Activated CD8-positive, alpha-beta memory T cell treated with anti-CD3 and anti-CD28 coated beads for 24 hours (primary cell): ENCODE measurements around the gene COL5A3.
"Not testable (repeated sequence)": the region's sequence is repeated elsewhere in the genome, so short reads cannot be mapped to it uniquely, and the experiment has no call there.

Experiments used
- DNase-seq: peaks from one replicate; pipeline ENCODE4 v3.0.0-alpha.2; 2020

COL5A3 gene

DNA sequence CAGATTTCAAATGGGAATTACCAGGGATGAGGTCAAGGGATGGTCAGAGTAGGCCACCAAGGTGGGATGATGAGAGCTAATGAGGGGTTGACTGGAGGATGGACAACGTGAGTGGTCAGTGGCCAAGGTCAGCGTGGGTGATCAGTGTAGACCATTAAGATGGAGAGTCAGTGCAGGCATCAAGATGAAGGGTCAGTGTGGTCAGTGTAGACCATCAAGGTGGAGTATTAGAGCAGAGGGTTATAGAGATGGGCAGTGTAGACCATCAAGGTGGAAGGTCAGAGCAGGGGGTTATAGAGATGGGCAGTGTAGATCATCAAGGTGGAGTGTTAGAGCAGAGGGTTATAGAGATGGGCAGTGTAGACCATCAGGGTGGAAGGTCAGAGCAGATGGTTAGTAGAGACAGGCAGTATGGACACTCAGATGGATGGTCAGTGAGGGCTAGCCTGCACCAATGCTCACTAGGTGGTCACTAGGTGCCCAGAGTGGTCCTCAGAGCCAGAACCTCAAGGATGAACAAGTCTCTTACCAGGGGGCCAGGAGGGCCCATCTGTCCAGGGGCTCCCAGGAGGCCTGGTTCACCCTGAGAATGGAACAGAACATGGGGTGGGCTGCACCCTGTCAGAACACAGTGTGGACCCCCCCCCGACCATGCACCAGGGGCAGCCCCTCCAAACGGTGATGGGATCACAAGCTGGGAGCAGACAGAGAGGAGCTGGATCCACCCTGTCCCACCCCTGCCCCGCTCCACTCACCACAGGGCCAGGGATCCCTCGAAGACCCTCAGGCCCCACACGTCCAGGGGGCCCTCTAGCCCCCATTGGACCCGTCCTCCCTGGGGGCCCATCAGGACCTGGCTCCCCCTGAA is 41.2 kb downstream of the COL5A3 start:
- no peak for DNase-seq

DNA sequence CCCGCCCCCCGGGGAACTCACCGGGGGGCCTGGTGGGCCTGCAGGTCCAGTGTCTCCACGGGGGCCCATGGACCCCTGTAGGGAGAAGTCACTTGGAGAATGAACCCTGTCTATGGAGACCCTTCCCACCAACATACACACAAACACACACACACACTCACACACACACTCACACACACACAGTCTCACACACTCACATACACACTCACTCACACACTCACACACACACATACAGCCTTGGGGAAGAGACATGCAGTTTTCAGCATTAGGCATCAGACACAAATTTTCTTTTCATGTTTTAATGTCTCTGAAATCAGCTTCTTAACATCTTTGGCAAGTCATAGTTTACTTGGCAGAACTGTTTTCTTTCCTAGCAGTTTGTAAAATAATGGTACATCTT is 43.0 kb downstream of the COL5A3 start:
- DNase-seq: no peak

DNA sequence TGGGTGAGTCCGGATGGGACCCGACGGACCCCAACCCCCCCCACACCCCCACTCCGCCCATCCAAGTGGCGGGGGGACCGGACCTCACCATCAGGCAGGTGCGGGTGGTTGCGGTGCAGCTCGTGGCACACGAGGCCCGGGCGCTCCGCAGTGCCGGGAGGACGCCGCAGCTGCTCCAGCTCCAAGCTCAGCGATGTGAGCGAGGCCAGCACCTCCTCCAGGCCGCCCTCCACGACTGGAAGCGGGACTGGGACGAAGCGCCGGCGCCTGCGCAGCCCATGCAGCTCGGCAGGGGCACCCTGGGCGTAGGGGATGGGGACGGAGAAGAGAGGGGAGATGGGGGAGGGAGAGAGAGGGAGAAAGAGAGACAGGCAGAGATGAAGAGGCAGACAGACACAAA is 43.9 kb downstream of the COL5A3 start:
- no peak for DNase-seq

DNA sequence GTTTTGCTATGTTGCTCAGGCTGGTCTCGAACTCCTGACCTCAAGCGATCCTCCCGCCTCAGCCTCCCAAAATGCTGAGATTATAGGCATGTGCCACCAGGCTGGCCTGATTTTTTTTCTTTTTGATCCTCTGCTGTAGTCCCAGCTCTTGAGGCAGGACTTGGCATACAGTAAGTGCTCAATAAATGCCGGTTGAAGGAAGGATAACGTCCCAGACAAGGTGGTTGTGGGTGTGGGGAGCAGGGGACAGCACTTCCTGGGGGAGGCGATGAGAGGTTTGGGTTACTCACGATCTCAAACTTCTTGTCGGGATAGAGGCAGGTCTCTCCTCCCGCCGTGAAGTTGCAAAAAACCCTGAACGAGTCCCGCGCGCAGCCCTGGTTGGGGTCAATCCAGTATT is 44.3 kb downstream of the COL5A3 start:
- no peak for DNase-seq

DNA sequence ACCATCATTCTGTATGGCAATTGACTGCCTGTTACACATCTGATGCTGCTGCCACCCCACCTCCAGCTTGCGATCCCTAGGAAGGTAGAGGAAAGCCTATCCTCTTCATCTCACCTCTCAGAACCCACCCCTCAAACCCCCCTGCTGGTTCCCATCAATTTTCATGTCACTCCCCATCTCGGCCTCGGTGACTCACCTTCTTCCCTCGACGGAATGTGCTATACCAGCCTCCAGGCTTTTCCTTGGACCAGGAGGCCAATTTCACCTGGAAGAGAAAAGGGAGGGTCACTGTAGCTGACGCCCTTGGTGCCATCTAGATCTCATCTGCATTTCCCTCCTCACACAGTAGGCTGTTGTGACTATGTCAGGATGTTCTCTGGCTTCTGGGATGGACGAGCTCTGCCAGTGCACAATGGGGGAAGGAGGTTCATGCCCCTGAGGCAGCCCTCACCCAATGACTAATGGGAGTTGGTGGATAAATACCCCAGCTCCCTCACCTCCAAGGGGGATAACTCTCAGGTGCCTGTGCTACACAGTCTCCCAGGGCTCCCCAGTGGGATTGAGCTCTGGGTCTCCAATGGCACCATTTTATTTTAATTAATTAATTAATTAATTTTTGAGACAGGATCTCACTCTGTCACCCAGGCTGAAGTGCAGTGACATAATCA is 47.5 kb downstream of the COL5A3 start:
- DNase-seq: no peak

DNA sequence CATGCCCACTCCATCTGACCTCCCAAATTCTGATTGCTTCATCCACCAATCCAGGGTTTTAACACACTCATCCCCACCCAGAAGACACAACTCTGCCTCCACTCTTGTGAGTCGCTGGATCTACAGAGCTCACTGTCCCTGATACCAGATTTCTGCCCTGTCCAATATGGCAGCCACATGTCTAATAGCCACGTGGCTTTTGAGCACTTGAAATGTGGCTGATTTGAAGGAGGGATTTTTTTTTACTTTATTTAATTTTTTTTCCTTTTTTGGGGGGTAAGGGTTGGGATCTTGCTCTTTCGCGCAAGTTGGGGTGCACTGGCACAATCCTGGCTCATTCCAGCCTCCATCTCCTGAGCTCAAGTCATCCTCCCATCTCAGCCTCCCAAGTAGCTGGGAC is 49.2 kb downstream of the COL5A3 start:
- DNase-seq: no peak

DNA sequence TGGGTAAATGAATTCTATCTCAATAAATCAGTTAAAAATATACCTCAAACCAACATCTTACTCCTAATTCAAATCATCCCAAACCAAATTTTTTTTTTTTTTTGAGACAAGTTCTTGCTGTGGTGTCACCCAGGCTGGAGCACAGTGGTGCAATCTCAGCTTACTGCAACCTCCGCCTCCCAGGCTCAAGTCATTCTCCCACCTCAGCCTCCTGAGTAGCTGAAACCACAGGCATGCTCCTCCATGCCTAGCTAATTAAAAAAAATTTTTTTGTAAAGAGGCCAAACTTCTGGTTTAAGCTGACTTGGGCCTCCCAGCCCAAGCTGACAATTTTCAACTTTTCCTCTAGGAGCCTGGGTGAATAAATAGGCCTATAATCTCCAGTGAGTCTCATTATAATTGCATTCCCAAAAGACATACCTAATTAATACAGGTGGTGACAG is 51.9 kb downstream of the COL5A3 start:
- no peak for DNase-seq

DNA sequence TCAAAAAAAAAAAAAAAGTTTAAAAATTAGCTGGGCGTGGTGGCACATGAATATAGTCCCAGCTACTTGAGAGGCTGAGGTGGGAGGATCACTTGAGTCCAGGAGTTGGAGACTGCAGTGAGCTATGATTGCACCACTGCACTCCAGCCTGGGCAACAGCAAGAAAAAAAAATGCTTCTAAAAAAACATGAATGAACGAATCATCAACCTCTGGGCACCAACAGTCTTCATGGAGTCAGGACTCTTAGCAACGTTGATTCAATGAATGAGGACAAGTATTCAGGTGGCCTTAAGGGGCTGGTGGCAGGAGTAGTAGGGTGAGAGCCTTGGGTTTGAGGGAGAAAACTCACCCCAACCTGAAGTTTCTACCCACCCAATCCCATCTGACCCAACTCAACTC is 53.3 kb downstream of the COL5A3 start:
- DNase-seq: no peak

DNA sequence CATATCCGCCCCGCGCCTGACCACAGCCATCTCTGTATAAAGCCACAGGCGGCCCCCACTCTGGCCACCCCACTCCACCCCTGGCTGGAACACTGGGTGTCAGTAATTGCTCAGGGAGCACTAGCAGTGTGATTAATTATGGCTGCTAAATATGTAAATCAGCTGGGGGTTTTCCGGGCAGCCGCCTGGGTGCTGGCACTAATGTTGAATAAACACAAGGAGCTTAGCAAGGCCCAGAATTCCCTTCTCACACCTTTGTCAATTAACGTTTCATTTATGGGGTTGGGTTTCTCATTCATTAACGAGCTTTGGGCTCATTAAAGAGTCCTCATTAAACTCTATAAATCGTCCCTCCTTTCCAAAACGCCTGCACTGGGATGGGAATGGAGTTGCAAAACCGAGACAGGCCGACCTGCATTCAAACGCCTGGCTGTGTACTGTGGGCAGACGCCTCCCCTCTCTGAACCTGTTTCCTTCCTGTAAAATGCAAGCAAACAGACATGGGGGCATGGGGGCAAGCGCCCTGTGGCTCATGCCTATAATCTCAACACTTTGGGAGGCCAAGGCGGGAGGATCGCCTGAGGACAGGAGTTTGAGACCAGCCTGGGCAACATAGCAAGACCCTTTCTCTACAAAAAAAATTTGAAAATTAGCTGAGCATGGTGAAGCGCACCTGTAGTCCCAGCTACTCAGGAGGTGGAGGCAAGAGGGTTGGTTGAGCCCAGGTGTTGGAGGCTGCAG is 56.3 kb downstream of the COL5A3 start:
- DNase-seq: no peak

DNA sequence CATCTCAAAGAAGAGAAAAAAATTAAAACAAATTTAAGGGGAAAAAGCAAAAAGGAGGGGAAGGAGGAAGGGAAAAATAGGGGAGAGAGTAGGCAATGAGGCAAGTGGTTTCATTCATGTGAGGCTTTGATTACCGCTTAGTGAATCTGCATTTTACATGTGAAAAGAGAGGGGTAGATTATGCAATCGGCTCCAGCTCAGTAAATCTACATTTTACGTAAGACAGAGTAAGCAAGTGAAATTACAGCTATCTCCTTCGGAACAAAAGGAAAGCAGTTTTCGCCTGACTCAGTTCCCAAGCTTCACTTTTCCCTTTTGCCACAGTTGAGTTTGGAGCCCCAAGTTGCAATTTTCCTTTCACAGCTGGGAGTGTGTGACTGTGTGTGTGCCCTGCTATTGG is 58.0 kb downstream of the COL5A3 start:
- no peak for DNase-seq

DNA sequence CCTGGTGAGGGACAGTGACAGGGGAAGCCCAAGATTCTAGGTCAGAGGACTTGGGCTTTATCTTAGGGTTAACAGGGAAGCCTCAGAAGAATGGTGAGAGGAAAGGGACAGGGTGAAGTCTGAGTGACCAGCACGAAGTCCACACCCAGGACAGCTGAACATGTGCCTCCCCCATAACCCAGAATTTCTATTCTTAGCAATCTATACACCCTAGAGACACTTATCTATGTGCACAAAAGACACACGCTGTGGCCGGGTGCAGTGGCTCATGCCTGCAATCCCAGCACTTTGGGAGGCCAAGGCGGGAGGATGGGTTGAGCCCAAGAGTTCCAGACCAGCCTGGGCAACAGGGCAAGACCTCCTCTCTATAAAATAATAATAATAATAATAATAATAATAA is 62.9 kb downstream of the COL5A3 start:
- DNase-seq: no peak

DNA sequence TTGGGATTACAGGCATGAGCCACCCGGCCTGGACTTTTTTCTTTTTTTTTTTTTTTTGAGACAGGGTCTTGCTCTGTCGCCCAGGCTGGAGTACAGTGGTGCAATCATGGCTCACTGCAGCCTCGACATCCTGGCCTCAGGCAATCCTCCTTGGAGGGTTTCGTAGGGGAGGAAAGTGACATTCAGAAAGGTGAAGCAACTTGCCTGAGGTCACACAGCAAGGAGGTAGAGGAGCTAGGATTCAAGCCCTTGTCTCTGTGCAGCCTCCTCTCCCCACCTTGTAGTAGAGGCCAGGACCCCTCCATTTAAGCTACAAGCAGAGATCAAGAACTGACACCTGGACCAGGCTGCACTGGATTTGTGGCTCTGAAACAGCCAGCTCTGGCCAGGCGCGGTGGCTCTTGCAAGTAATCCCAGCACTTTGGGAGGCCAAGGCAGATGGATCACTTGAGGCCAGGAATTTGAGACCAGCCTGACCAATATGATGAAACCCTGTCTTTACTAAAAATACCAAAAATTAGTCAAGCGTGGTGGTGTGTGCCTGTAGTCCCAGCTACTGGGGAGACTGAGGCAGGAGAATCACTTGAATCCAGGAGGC is 63.7 kb downstream of the COL5A3 start:
- not testable (repeated sequence) for DNase-seq

DNA sequence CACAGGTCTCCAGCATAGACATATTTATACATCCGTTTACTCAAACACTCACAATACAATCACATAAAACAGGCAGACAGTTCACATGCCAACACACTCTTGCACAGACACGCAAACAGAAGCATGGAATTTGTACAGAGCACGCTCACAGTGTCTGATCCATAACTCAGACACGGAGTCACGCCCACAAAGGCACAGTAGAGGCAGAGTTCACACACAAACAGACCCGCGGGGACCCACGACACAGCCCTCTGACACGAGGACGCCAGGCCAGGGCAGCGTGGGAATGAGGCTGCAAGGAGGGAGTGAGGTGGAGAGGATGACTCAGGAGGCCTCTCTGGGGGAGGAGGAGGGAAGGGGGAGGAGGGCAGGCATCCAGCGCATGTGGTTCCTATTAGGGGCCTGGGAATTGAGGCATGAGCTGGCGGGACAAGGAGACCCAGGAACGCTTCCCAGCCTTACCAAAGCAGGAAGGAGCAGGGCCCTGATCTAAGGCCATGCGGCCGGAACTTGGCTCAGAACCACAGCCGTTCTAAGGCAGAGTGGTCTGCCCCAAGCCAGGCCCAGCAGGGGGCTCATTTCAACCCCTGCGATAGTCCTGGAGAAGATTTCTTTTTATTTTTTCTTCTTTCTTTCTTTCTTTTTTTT is 64.9 kb downstream of the COL5A3 start:
- no peak for DNase-seq

DNA sequence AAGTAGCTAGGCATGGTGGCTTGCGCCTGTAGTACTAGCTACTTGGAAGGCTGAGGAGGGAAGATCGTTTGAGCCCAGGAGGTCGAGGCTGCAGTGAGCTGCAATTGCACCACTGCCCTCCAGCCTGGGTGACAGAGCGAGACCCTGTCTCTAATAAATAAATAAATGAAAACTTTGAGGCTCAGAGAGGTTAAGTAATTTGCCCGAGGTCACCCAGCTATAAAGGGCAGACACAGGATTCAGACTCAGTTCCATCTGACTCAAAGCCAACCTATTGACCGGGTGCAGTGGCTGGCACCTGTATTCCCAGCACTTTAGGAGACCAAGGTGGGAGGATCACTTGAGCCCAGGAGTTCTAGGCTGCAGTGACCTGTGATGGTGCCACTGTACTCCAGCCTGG is 66.6 kb downstream of the COL5A3 start:
- DNase-seq: no peak

DNA sequence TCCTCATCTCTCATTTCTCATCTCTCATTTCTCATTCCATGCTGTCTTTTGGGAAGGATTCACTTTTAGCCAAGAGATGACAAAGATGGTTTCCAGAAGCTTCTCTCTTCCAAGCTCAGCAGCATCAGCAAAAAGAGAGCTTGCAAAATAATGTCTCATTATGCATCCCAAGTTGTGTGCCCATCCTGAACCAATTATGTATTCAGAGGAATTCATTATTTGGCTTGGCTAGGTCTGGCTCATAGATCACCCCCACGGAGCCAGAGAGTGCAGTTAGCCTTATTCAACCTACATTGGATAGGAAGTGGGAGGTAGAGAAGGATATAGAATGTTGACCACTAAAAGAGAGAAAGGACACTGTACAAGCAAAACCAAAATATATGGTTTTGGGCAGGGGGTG is 68.6 kb downstream of the COL5A3 start:
- DNase-seq: no peak

DNA sequence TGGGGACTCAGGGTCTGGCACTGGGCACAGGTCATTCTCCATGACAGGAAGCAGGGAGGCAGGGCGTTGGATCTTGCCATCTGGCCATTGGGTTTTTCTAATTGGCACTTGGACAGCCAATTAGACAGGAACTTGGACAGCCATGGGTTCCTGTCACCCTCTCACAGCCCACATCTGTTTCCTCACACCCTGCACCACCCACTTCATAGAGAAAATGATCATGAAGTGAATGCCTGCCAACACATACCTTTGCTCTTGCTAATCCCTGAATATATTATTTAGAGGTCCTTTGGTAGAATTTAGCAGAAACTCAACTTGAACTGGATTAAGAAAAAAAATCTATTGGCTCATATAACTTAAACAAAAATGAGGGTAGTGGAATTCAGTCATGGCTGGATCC is 69.1 kb downstream of the COL5A3 start:
- DNase-seq: no peak

DNA sequence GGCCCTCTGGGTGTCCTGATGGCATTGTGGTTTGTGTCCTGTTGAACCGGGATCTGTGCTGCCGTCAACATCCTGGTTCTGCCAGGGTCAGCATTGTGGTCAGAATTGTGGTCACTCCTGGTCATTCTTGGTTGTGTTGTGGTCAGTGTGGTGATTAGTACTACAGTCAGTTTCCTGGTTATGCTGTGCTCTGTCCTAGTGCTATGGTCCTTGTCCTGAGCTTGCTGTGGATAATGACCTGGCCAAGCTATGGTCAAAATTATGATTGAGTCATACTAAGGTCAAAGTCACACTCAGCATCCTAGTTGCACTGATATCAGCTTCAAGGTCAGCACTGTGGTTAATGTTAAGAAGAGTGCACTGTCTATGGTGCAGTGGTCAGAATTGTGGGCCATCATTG is 69.5 kb downstream of the COL5A3 start:
- no peak for DNase-seq

DNA sequence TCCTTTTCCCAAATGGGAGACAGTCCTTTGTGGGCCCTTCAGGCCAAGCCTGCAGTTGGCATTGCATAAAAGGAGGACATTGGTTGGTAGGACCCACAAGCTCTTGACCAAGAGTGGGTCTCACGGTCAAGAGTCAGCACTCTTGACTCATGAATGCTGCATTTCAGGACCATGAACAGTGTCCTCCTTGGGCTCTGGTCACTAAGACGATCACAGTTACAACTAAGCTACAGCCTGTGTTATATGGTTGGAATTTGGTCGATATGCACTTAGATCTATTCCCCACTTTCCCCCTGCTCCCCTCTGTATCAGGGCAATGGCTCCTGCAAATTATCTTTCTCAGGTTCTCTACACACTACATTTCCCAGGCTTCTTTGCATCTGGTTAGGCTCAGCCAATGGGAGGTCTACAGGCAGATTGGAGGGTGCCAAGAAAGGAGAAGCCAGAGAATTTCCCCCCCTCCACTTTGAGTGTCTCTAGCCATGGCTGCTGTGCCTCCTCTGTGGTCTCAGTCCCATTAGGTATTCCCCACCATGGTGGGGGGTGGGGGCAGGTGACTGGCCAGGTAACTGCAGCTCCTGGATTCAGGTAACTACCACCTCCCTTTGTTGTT is 70.9 kb downstream of the COL5A3 start:
- no peak for DNase-seq

DNA sequence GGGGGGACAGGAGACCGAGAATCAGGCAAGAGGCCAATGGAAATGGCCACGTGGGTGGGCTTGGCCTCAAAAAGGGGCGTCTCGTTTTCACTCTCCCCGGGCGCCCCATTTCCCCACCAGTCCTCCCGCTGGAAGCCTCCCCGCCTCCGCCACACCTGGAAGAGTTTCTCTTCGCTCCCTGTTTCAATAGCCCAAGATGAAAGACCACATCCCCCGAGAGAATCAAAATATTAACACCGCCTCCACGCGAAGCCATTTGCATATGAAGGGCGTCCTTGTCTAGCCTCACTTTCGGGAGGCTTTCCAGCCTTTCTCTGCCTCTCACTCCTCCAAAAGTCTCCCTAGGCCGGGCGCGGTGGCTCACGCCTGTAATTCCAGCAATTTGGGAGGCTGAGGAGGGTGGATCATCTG is 73.3 kb downstream of the COL5A3 start:
- DNase-seq: no peak

DNA sequence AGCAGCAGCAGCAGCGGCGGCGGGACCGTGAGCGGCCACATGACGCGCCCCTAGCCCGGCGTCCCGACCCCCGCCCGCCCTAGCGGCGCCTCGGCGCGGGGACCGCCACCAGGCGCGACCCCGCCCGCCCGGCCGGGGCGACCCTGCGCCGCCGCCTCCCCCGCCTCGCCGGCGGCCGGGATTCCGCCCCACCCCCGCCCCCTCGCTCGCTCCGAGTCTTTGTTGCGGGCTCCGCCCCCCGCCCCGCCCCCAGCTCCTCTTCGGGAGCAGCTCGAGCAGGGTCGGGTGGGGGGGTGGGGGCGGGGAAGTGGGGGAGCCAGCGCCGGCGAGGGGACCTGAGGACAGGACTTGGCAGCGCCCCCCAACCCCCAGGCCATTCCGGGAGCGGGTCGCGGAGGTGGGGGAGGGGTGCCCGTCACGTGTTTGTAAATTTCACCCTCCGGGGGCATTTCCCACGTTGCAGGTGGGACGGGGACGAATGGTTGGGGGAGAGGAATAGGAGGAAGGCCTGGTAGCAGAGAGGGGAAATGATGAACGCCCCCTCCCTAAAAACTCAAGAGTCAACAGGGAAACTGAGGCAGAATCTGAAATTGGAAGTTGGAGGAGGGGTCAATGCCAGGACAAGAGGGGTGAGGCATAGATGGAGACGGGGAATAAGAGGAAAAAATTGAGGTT is 73.8 kb downstream of the COL5A3 start, which contains the start of gene OLFM2:
Gene OLFM2 (minus strand): TSS at position 190 of the 675 bp plus-strand sequence. CDS start 149 bp downstream, at position 41.
- no peak for DNase-seq

DNA sequence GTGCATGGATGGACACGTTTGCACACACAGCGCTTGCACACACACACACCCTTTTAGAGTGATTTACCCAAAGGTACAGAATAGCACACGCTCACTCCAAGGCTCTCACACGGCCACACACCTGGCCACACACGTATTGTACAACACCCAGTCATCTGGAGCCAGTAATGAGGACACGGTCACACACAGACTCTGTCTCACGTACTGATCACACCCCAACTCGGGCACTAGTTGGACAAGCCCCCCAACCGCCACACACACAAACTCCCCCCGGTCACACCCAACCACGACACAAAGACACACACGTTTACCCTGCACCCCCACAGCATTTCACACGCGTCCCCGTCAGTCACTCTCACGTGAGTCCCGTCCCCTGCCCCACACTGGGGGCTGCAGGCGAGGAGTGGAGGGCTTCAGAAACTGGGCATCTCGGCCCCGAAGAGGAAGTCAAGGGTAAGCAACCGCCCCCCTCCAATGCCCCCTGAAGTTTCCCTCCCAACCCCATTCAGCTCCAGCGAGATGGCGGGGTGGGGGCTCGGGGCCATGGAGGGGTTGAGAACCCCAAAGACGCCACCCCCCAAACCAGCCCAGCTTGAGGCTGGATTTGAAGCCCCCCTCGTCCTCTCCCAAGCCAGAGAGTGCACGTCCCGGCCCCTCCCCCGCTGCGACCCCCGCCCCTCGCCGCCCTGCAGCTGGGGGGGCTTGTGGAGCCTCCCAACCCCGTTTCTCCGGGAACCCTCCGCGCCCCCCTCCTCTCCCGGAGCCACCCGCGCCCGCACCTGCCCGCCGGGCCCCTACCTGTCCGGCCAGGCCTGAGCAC is 74.6 kb downstream of the COL5A3 start:
- DNase-seq: no peak
